ENCODE results near the gene KCNA5. TPM values are rescaled to one million over a fixed set of nuclear protein-coding genes. Genes with fewer than 3 reads are reported as not detected.

The KCNA5 gene
- total and polyA plus RNA-seq, 2 donors (not counting 1 experiment from before 2014, with no cell fraction given): not detected

DNA sequence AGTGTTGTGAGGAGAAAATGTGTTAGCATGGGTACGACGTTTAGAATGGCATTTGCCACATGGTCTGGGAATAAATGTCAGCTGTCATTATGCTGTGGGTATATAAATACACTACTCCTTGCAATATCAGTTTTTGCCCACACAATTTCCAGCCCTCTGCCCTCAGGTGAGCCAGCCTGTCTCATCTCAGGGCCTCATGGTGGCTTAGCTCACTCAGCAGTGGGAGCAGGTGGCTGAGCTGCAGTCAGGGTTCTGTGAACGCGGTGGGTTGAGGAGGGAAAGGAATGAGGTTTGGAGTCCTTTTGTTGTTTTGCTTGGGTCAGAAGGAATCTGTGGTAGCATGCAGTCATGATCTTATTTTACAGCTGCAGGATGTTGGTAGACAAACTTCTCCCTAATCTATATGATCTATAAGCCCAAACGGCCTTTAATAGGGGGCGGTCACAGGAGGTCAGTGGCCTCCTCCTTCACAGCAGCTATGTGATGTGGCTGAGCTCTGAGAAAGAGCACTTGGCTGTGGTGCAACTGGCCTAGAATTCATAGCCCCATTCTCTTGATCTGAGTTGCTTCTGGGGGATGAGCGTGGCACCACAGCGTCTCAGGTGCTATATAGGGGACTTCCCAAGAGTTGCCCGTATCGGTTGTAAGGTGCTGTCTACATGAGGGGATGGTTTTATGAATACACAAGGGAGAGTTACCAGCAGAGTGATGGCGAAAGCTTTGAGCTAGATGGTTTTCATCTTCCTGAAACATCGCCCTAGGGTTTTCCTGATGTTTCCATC is 27.8 kb upstream of the KCNA5 start:
- H3K36me3 ChIP-seq (ENCODE audit: control insufficient read depth, insufficient read depth, low read length): no peaks in the 10 kb centered on the region
- no peaks in the 10 kb centered on the region for H3K9me3 ChIP-seq (ENCODE audit: control insufficient read depth, insufficient read depth, low read depth, low read length)
- no peak overlapping the region for H2AFZ ChIP-seq (ENCODE audit: low read length)
- H3K4me3 ChIP-seq (replicated peaks in 1 of 4; ENCODE audit: control extremely low read depth in 1 of 4, insufficient read depth in 1 of 4, low read depth in 3 of 4, low read length in 4 of 4): no peak overlapping the region
- H3K4me2 ChIP-seq (ENCODE audit: extremely low read depth, insufficient read depth, low read length): no peak overlapping the region
- H4K20me1 ChIP-seq (ENCODE audit: control insufficient read depth, extremely low read depth, insufficient read depth, low read length): no peaks in the 10 kb centered on the region
- peaks cover 2% of the 10 kb centered on the region for H3K27me3 ChIP-seq (ENCODE audit: control insufficient read depth, insufficient read depth, low read length)
- H3K9ac ChIP-seq (ENCODE audit: insufficient read depth, low read length): no peak overlapping the region
- no peak for DNase-seq (ENCODE audit: low read depth in 2 of 2)
- no peaks in the 10 kb centered on the region for H3K79me2 ChIP-seq (ENCODE audit: control insufficient read depth, insufficient read depth, low read length)
- no peak overlapping the region for H3K27ac ChIP-seq (ENCODE audit: insufficient read depth, low read length)
- H3K4me1 ChIP-seq (ENCODE audit: control insufficient read depth, extremely low read depth, insufficient read depth, low read length): no peaks in the 10 kb centered on the region
- TF ChIP-seq, protein P1, sequence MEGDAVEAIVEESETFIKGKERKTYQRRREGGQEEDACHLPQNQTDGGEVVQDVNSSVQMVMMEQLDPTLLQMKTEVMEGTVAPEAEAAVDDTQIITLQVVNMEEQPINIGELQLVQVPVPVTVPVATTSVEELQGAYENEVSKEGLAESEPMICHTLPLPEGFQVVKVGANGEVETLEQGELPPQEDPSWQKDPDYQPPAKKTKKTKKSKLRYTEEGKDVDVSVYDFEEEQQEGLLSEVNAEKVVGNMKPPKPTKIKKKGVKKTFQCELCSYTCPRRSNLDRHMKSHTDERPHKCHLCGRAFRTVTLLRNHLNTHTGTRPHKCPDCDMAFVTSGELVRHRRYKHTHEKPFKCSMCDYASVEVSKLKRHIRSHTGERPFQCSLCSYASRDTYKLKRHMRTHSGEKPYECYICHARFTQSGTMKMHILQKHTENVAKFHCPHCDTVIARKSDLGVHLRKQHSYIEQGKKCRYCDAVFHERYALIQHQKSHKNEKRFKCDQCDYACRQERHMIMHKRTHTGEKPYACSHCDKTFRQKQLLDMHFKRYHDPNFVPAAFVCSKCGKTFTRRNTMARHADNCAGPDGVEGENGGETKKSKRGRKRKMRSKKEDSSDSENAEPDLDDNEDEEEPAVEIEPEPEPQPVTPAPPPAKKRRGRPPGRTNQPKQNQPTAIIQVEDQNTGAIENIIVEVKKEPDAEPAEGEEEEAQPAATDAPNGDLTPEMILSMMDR (conservative IDR thresholded peaks at IDR 0.05 in 1 of 2, IDR thresholded peaks at IDR 0.05 in 1 of 2; ENCODE audit: low read depth in 1 of 2, low read length in 2 of 2): no peak
- TF ChIP-seq EZH2 (IDR thresholded peaks at IDR 0.05; ENCODE audit: low read length, missing control alignments): no peak

DNA sequence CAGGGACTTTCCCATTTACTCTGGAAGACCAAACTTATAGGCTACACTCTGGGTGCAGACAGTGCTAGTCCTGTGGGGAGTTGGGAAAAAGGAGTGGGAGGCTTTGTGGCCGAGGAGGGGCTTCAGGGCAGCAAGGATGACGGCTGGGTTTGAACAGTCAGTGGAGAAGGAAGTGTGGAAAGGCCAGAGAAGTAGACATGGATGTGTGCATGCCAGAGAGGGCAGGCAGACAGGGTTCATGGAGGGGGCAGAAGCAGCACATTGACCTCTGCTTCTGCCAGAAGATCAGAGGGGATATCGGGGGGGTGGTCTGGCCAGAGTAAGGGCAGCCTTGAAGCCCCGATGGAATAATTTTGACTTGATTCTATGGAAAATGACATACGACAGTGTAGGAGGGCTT is 27.2 kb upstream of the KCNA5 start:
- Histone ChIP-seq H3K9ac (ENCODE audit: insufficient read depth, low read length) (no peak overlapping the region), H3K4me1 (ENCODE audit: control insufficient read depth, extremely low read depth, insufficient read depth, low read length) (no peaks in the 10 kb centered on the region), H4K20me1 (ENCODE audit: control insufficient read depth, extremely low read depth, insufficient read depth, low read length) (no peaks in the 10 kb centered on the region), H3K27ac (ENCODE audit: insufficient read depth, low read length) (no peak overlapping the region), H3K4me3 (replicated peaks in 1 of 4; ENCODE audit: control extremely low read depth in 1 of 4, insufficient read depth in 1 of 4, low read depth in 3 of 4, low read length in 4 of 4) (no peak overlapping the region), H3K27me3 (ENCODE audit: control insufficient read depth, insufficient read depth, low read length) (peaks cover 2% of the 10 kb centered on the region), H3K4me2 (ENCODE audit: extremely low read depth, insufficient read depth, low read length) (no peak overlapping the region), H3K79me2 (ENCODE audit: control insufficient read depth, insufficient read depth, low read length) (no peaks in the 10 kb centered on the region), H2AFZ (ENCODE audit: low read length) (no peak overlapping the region), H3K36me3 (ENCODE audit: control insufficient read depth, insufficient read depth, low read length) (no peaks in the 10 kb centered on the region), H3K9me3 (ENCODE audit: control insufficient read depth, insufficient read depth, low read depth, low read length) (no peaks in the 10 kb centered on the region)
- TF ChIP-seq, protein P1 (conservative IDR thresholded peaks at IDR 0.05 in 1 of 2, IDR thresholded peaks at IDR 0.05 in 1 of 2; ENCODE audit: low read depth in 1 of 2, low read length in 2 of 2): no peak
- no peak for TF ChIP-seq EZH2 (IDR thresholded peaks at IDR 0.05; ENCODE audit: low read length, missing control alignments)
- DNase-seq (ENCODE audit: low read depth in 2 of 2): no peak

DNA sequence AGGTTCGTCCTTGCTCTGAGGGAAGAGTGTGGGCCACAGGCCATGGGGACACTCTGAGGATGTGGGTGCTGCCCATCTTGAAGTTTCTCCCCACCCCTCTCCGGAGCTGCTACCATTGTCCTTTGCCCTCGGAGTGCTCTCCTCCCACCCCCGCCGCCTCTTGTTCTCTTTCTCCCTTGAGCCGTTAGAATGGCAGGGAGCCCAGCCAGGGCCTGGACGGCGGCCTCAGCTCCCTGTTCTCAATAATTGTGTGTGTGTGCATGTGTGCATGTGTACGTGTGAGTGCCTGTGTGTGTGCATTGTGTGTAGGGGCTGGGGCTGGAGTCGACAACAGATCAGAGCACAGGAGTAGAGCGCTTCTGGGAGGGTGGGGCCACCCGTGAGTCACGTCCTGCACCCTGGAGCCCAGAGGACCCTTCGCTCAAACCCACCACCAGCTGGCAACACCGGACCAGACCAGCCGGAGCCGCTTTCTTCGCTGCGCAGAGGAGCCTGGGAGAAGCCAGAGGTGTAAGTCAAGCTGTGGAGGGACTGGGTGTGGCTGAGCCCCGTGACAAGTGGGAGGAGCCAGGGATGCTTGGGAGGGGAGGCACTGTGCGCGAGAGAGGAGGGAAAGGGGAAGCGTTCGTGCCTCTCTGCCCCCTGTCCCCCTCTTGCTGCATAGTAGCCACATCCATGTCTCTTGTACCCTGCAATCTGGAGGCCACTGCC is 25.9 kb upstream of the KCNA5 start:
- Histone ChIP-seq H3K4me2 (ENCODE audit: extremely low read depth, insufficient read depth, low read length) (no peak overlapping the region), H3K9ac (ENCODE audit: insufficient read depth, low read length) (no peak overlapping the region), H3K27ac (ENCODE audit: insufficient read depth, low read length) (no peak overlapping the region), H3K79me2 (ENCODE audit: control insufficient read depth, insufficient read depth, low read length) (no peaks in the 10 kb centered on the region), H4K20me1 (ENCODE audit: control insufficient read depth, extremely low read depth, insufficient read depth, low read length) (no peaks in the 10 kb centered on the region), H2AFZ (ENCODE audit: low read length) (no peak overlapping the region), H3K4me3 (replicated peaks in 1 of 4; ENCODE audit: control extremely low read depth in 1 of 4, insufficient read depth in 1 of 4, low read depth in 3 of 4, low read length in 4 of 4) (no peak overlapping the region), H3K9me3 (ENCODE audit: control insufficient read depth, insufficient read depth, low read depth, low read length) (no peaks in the 10 kb centered on the region), H3K36me3 (ENCODE audit: control insufficient read depth, insufficient read depth, low read length) (no peaks in the 10 kb centered on the region), H3K4me1 (ENCODE audit: control insufficient read depth, extremely low read depth, insufficient read depth, low read length) (no peaks in the 10 kb centered on the region), H3K27me3 (ENCODE audit: control insufficient read depth, insufficient read depth, low read length) (peaks cover 2% of the 10 kb centered on the region)
- no peak for DNase-seq (ENCODE audit: low read depth in 2 of 2)
- no peak for TF ChIP-seq EZH2 (IDR thresholded peaks at IDR 0.05; ENCODE audit: low read length, missing control alignments)
- TF ChIP-seq, protein P1 (conservative IDR thresholded peaks at IDR 0.05 in 1 of 2, IDR thresholded peaks at IDR 0.05 in 1 of 2; ENCODE audit: low read depth in 1 of 2, low read length in 2 of 2): no peak

All from fibroblast of lung (primary cell).